GOT3 (cell line): ENCODE data around the gene STK32B.
"Not testable (repeated sequence)": the region's sequence is repeated elsewhere in the genome, so short reads cannot be mapped to it uniquely, and the experiment has no call there.

Experiments
- DNase-seq: peaks from one replicate; lab custom pipeline; 2025; ENCODE audit warnings: mixed read lengths; lab: John Stamatoyannopoulos, UW

The STK32B gene

DNA sequence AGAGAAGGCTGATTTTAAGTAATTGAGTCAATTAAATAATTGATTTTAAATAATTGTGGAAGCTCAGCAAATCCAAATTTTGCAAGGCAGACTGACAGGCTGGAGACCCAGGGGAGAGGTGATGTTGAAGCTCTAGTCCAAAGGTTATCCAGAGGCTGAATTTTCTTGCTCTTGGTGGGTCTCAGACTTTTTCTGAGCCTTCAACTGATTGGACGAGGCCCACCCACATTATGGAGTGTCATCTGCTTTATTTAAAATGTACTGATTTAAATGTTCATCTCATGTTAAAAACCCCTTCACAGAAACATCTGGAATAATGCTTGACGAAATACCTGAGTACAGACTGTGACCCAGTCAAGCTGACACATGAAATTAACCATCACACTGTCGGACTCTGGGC lies 20.4 kb upstream of the STK32B start:
- DNase-seq = no peak

DNA sequence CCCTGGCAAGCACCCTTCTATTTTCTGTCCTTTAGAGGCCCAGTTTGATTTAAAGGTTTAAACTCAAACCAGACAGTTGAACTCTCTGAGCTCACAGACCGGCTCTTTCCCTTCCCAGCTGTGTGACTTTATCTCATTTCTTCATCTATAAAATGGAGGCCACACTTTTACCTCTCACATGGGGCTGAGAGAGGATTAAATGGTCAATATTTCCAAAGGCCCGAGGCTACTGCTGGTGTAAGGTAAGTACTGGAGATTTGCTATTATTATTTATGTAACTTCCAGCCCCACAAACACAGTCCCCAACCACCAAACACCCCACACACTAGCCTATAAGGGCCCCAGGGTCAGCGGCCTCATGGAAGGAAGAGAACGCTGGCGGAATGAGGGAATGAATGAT lies 18.5 kb upstream of the STK32B start:
- DNase-seq = no peak

DNA sequence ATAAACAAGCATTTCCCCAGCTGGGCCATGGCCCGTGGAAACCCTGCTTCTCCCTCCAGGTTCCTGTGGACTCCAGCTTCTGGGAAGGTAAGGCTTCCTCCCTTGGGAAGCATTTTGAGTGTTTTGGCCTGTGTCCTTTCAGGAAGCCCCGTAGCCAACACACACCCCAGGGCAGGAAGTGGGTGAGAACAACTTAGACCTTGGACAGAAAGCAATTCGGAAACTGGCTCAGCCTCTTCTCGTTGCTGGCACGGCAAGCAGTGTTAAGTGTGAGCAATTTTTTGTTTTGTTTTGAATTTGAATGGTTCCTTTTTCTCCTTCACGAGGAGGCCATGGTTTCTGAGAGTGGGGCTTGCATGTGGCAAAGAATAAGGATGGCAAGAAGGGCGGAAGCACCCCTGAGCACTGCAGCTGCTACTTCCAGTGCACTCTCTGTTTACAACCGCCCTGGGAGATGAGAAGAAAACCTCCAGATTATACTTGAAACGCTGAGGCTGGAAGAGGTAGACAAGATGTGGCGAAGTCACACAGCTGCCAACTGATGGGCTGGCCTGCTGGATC lies 17.9 kb upstream of the STK32B start:
- no peak for DNase-seq

DNA sequence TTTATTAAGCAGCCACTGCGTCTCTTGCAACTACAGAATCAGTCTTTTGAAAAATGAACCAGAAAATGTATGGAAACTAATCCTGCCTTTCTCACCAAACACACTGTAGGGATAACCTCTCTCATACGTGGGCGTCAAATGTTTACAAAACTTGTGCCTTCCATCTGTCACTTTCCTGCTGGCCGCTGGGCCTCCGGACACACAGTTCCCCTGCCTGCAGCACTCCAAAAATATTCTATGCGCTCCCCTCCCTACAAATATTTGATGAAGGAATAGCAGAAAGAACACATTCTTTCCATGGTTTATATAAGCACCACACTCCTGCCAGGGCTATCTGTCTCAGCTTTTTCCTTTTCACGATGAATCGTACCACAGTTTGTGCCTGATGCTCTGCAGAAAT lies 17.1 kb upstream of the STK32B start:
- no peak for DNase-seq

DNA sequence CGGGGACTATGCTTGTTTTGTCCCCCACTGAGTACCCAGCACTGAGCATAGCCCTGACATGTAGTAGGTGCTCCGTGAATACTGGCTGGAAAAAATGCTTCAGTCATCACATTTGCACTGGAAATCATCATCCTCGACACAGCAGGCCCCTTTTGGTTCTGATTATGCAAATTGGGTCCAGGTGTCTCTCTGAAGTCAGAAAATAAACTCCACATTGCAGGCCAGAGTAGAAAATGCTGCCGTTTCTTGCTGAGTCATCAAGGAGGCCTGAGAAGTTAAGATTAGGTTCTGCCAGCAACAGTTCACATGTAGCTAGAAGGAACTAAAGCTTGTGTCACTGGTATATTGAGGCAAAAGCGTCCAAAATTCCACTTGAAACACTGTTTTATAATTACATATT lies 15.0 kb upstream of the STK32B start:
- DNase-seq = no peak

DNA sequence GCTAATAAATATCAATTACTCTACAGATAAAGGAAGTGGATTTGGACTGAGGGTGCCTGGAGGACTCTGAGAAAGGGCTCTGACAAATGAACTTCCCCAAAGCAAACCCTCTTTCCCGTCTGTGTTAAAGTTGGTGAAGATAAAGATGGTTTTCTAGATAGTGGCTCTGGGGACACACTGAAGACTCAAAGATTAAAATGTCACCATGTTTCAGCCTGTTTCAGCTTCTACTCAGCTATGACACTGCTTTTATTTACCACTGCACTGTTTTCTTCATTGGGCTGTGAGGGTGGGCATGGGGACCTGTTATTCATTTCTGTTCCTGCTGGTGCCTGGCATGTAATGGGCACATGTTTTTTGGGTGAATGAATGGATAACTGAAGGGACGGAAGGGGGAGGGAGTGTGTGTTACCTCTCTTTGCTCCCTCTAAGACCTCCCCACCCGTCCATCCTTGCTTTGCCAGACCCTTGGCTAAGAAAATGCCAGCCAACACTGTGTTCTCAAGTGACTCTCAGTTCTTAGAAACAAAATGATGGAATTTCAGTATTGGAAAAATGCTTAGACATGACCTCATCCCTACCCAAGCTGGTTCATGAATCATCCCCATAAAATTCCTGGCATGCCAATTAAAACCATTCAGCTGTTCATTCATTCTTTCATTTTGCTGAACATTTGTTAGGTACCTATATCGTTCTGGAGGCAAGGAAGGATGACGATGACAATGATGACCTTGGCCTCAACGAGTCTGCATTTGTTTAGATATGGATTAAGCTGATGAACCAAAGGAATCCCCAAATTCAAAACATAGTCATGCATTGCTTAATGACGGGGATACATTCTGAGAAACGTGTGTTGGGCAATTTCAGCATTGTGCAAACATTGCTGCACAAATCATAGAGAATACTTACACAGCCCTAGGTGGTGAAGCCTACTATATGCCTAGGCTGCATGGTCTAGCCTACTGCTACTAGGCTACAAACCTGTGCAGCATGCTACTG lies 13.4 kb upstream of the STK32B start:
- peak; percentile 35 for DNase-seq

DNA sequence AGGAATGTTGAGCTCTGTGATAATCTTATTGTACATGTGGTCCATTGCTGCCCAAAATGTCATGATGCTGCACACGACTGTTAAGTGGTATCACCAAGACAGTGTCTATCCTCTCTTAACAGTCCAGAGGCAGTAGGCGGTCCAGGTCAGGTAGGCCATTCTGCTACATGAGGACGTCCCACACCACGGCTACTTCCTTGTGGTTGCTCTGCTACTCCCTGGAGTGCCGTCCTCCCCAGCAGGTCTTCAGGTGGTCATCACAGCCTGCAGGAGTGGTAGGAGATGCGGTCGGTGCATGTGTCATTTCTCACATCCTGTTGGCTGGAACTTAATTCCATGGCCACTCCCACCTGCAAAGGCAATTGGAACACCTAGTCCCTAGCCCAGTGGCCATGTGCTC lies 11.5 kb upstream of the STK32B start:
- no peak for DNase-seq

DNA sequence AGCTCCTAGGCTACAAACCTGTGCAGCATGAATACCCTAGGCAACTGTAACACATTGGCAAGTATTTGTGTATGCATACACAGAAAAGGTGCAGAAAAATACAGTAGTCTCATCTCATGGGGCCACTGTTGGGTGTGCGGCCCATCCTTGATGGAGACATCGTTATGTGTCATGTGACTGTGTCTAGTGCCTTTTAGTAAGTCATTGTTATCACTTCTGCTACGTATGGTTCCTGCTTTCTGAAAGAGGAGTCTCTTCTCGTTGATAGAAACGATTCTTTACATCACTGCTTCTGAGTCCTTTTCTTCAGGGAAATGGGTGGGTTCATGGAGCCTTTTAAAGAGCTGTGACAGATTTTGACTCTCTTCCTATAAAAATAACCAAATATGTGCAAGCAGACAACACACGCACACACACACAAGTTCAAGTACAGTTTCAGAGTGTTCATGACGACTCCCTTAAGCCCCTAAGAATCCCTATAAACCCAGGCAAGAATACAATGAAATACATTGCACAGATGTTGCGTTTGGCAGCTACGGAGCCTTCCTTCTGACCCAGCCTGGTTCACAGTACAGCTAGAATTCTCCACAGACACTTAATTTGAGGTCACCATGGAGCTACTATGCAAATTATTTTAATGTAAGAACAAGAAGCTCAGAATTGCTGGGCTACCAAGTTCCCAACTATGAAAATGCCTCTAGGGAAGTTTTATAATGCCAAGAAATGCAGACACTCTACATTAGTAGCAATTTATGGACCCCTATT lies 10.2 kb upstream of the STK32B start:
- no peak for DNase-seq

DNA sequence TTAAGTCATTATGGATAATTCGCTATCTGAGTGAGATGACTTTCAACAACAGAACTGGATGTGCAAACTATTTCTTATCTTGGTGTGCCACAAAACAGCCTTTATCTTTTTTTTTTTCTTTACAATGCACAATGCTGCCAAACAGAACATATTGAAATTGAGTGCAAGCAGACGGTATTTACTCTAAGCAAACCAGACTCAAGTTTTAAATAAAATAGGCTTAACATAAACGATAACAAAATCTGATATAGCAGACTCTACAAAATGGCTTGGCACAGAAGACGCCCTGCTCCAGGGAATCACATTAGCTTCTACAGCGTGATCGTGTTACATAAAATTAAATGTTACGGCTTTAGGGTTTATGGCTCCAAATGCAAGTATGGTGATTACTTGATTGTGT lies 9.6 kb upstream of the STK32B start:
- DNase-seq = no peak

DNA sequence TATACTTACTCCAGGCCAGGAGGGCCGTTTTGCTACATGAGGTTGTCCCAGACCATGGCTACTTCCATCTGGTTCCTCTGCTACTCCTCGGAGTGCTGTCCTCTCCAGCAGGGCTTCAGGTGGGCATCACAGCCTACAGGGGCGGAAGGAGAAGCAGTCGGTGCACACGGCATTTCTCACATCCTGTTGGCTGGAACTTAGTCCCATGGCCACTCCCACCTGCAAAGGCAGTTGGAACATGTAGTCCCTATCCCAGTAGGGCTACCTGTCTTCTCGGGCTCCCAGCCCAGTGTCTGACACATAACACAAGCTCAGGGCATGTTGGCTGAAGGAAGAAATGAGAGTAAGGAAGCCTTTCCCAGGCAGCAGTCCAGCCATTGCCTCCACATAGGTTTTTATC lies 7.7 kb upstream of the STK32B start:
- no peak for DNase-seq

DNA sequence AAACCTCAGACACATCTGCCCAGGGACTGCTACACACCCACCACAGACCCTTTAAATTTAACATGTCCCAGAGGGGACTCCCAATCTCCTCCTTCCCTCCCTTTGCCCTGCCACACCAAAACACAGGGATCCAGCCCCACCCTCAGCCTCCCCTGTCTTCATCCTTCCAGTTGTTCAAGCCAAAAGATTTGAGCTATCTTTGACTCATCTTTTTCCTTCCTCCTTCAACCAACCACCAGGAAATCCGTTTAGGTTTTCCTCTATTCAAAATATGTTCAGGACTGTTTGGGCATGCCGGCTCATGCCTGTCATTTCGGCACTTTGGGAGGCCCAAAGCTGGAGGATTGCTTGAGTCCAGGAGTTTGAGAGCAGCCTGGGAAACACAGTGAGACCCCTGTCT lies 6.9 kb upstream of the STK32B start:
- DNase-seq = no peak

DNA sequence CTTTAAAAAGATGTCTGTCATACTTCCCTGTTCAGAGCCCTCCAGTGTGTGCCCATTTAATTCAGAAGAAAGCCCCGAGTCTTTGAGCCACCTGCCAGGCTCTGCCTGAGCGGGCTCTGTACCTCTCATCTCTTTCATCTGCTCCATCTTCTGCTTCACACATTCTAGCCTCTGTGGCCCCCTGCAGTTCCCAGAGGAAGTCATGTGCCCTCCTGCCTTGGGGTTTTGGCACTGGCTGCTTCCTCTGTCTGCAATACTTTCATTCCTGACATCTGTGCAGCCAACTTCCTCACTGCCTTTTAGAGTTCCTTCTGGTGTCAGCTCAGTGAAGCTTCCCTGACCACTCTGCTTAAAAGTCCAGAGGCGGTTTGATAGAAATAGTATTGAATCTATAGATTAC lies 6.2 kb upstream of the STK32B start:
- DNase-seq = no peak

DNA sequence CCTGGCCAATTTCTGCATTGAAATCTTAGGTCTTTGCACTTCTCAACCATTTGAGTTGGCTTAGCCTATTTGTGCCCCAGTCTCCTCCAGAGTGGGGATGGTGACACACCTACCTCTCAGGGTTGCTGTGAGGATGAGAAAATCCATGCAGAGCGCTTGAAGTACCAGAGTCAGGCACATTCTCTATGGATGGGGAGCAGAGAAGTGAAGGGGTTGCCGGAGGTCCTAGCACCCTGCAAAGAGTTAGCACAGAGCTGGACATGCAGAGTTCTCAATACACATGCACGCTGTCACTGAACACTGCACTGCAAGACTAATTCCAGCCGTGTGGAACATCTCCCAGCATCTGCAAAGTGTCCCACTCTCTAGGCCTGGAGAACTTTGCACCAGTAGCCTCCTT lies 2.6 kb upstream of the STK32B start:
- DNase-seq = no peak

DNA sequence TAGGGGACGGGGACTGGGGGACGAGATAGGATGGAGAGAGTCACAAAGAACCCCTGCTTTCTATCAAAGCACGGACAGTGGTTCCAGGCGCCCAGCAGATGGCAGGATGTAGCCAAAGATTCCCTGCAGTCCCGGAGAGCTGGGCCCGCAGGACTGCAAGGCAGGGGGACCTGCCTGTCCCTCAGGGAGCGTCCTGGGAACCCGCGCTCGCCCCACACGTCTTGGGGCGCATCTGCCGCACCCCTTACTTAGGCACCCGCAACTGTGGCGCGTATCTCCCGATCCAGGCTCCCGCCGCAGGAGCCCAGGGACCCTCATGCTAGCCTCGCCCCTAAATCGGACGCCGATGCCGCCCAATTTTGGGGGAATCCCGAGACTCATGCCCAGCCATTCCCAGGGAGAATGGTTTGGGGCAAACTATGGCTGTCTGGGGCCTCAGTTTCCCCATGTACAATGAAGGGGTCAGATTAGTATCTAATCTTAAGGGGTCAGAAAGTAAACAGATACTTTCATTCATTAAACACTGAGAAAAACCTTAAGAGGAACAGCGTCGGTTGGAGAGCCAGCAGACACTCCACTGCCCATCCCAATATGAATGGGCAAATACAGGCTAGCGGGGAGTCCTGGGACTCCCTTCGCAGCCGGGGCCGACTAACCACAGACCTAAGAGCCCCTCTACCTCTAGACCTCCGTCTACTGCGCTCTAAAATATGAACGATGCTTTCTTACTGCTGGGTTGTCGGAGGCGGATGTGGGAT lies 581 bp upstream of the STK32B start:
- DNase-seq = peak; percentile 8

DNA sequence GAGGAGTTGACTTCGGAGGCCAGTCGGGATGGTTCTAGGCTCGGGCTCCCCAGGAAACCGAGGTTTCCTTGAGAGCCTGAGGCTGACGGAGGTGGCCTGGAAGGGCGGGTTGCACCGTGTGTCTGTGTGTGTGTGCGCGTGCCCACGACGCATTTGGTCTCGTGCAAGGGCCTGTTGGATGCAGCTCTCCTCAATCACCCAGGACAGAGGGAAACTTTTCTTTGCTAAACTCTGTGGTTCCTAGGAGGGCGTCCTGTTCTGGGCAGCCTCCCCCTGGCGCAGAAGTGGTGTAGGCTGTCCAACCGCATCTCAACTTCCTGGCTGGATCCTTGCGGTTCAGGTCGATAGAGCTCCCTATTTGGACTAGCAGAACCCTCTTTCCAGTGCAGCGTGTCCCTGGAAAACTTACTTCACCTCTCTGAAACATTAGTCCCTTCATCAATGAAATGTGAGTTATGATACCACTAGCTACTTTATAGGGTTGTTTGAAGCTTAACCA lies 973 bp downstream of the STK32B start:
- no peak for DNase-seq

DNA sequence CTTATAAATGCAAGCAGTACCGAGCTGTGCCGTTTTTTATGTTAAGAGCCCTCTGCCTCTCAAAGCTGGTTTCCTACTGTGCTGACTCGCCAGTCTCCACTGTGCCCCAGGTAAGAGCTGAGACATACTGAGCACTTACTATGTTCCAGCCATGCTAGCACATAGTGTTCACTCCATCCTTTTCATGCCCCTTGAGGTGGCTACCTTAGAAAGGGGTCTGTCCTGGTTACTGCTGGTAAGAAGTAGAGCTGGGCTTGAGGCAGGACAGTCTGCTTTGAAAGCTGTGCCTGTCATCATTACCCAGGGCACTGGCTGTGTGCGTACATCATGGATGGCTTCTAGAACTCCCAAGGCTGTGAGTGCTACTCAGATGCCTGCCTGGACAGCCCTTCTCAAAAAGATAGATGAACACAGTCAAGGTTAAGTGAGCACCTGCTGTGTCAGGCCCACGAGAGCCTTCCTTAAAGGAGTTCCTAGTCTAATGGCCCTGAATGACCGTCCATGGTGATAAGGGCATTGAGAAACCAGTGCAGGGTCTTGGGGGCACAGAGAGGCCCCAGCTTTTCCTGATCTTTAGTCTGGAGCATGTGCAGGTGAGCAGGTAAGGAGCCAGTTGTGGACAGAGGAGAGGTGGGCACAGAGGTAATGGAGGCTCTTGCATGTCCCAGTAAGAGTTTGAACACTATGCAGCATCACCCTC lies 1.6 kb downstream of the STK32B start:
- no peak for DNase-seq

DNA sequence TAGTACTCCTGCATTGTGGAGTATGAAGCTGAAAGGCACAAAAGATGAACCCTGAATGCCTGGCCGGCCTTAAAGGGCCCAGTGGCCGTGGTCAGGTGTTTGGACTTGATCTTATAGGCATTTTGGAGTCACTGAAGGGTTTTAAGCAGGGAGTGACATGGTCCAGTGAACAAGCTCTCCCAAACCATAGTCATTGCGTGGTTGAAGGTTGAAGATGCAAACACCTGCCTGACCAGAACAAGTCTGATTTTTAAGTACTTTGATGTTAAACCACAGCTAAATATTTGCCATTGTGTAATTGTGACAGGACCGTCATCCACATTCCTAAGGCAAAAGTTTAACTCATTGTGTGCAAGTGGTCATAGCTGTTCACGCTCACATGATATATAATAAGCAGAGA lies 3.3 kb downstream of the STK32B start:
- DNase-seq = no peak

DNA sequence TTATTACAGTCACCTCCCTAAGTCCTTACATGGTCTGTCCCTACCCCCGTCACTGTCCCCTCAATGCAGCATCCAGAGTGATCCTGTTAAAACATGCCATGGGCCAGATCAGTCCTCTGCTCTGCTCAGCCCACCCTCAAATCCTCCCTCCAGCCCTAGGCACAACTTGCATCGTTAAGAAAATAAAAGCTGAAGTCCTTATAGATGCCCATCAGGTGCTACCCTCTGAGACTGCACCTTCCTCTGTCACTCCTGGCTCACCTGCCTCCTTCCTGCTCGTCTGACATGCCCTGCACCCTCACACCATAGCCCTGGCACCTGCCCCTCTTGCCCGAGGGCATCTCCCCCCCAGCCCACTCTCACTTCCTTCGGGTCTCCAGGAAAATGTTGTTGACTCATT lies 4.1 kb downstream of the STK32B start:
- DNase-seq = no peak

DNA sequence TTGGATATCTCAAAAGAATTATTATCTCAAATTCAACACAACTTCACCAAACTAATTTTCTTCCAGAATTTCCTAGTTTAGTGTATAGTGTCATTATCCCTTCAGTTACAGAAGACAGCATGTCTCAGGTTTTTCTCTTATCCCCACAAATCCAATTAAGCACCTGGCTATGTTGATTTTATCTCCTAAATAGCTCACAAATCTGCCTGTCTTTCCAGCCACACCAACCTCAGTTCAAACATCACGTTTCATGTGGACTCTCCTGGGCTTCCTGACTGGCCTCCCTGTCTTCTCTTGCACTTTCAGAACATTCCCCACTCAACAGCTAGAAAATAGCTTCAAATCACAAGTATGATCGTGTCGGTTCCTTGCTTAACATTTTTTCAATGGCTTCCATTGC lies 14.8 kb downstream of the STK32B start:
- DNase-seq = no peak

DNA sequence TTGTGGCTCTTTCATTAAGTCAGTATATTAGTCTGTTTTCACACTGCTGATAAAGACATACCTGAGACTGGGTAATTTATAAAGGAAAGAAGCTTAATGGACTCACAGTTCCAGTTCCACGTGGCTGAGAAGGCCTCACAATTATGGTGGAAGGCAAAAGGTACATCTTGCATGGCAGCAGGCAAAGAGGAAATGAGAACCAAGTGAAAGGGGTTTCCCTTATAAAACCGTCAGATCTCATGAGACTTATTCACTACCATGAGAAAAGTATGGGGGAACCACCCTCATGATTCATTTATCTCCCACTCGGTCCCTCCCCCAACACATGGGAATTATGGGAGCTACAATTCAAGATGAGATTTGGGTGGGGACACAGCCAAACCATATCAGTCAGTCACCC lies 15.7 kb downstream of the STK32B start:
- not testable (repeated sequence) for DNase-seq

DNA sequence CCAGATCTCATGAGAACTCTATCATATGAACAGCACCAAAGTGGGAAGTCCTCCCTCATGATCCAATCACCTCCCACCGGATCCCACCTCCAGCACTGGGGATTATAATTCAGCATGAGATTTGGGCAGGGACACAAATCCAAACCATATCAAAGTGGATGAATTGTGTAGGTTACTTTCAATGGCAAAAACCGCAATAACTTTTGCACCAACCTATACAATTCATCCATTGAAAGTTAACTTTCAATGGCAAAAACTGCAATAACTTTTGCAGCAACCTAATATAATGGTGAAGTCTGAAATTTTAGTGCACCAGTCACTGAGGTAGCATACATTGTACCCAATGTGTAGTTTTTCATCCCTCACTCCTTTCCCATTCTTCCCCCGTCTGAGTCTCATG lies 16.6 kb downstream of the STK32B start:
- no peak for DNase-seq
